Measurements from ENCODE around the gene AJAP1. TPM values are rescaled to one million over a fixed set of nuclear protein-coding genes. Genes with fewer than 3 reads are reported as not detected.

Gene AJAP1
- total and polyA plus RNA-seq, 2 of the 8 experiments (the other 6 are each of a cell fraction or from before 2014, with no cell fraction given): 1.9 to 6.2 TPM

GRCh38 chr1:4626061-4626460 is 28.3 kb upstream of the AJAP1 start:
- no peak for FAIRE-seq

More at GRCh38 chr1:4626061-4626460, 28.3 kb upstream of the AJAP1 start:
- Histone ChIP-seq H3K23ac (ENCODE audit: insufficient read length) (no peak overlapping the region), H2BK20ac (ENCODE audit: low read length) (no peak overlapping the region), H4K20me1 (replicated peaks in 1 of 2; ENCODE audit: control insufficient read depth in 1 of 2, insufficient read depth in 2 of 2, low read length in 2 of 2) (no peaks in the 10 kb centered on the region), H3K79me2 (ENCODE audit: control insufficient read depth in 1 of 2, insufficient read depth in 2 of 2, low read length in 2 of 2) (no peaks in the 10 kb centered on the region), H2AFZ (ENCODE audit: low read length) (no peak overlapping the region), H3K4me3 (ENCODE audit: extremely low read depth in 1 of 4, insufficient read depth in 2 of 4, low read depth in 3 of 4, low read length in 4 of 4) (no peak overlapping the region), H2BK5ac (ENCODE audit: low read depth, low read length) (no peak overlapping the region), H3K27ac (ENCODE audit: low read depth, low read length) (no peak overlapping the region), H3K4me2 (ENCODE audit: insufficient read depth in 1 of 2, low read depth in 2 of 2, low read length in 2 of 2) (no peak overlapping the region), H3K9ac (replicated peaks in 1 of 4; ENCODE audit: extremely low read depth in 1 of 4, low read depth in 3 of 4, low read length in 3 of 4) (no peak overlapping the region), H4K91ac (replicated peaks; ENCODE audit: insufficient read length, low read length) (no peak overlapping the region), H3K4ac (replicated peaks; ENCODE audit: insufficient read length, low read depth, low read length) (no peak overlapping the region), H2BK120ac (replicated peaks; ENCODE audit: low read depth, low read length) (no peak overlapping the region), H3K36me3 (ENCODE audit: control insufficient read depth in 2 of 4, insufficient read depth in 4 of 4, low read length in 3 of 4) (no peaks in the 10 kb centered on the region), H3K9me3 (ENCODE audit: insufficient read depth in 2 of 2, low read depth in 1 of 2, low read length in 1 of 2) (no peaks in the 10 kb centered on the region), H3K14ac (ENCODE audit: insufficient read length) (no peak overlapping the region), H3K56ac (replicated peaks; ENCODE audit: insufficient read length, low read depth, low read length) (no peak overlapping the region), H4K5ac (ENCODE audit: insufficient read length, low read depth, low read length) (no peak overlapping the region), H3K4me1 (replicated peaks in 1 of 4; ENCODE audit: control insufficient read depth in 3 of 4, insufficient read depth in 4 of 4, low read length in 3 of 4) (no peaks in the 10 kb centered on the region; a peak in 1 of 7 replicates), H3K79me1 (ENCODE audit: low read depth, low read length) (no peaks in the 10 kb centered on the region), H2BK15ac (ENCODE audit: low read length) (no peak overlapping the region), H3K23me2 (ENCODE audit: low read depth, low read length) (no peaks in the 10 kb centered on the region), H3K18ac (ENCODE audit: extremely low read depth, low read length) (no peak overlapping the region), H2AK5ac (ENCODE audit: low read depth, low read length) (no peak overlapping the region), H3K27me3 (replicated peaks in 1 of 4; ENCODE audit: control insufficient read depth in 3 of 4, extremely low read depth in 1 of 4, insufficient read depth in 3 of 4, low read length in 3 of 4) (no peaks in the 10 kb centered on the region), H2BK12ac (ENCODE audit: low read depth, low read length) (no peak overlapping the region), H4K8ac (ENCODE audit: extremely low read depth, insufficient read depth, low read length) (no peak overlapping the region)
- CTCF ChIA-PET (ENCODE audit: partially characterized antibody): interaction anchor here (0.7 kb wide), 1 partner anchor 26 kb away, joined by 4 read pairs; no protein-coding TSS in a partner anchor
- POLR2A ChIA-PET (ENCODE audit: partially characterized antibody): no interaction called here
- DNase-seq (ENCODE audit: low read depth in 1 of 2, low spot score in 2 of 2): no peak
- TF ChIP-seq SRF (IDR thresholded peaks at IDR 0.05; ENCODE audit: low read depth, low read length) (no peak), EGR1 (IDR thresholded peaks at IDR 0.05; ENCODE audit: borderline replicate concordance, low read depth, low read length) (no peak), FOSL1 (IDR thresholded peaks at IDR 0.05; ENCODE audit: insufficient read depth, low read depth, low read length) (no peak), JUND (IDR thresholded peaks at IDR 0.05; ENCODE audit: low read length) (no peak), CHD1 (IDR thresholded peaks at IDR 0.05; ENCODE audit: low read depth, low read length) (no peak), NANOG (IDR thresholded peaks at IDR 0.05; ENCODE audit: insufficient read depth, low read depth, low read length, poor library complexity, severe bottlenecking) (no peak), SIX5 (IDR thresholded peaks at IDR 0.05; ENCODE audit: low read depth, low read length) (no peak), SP2 (IDR thresholded peaks at IDR 0.05; ENCODE audit: low read length) (no peak), CHD2 (IDR thresholded peaks at IDR 0.05; ENCODE audit: low read length) (no peak), KDM5A (IDR thresholded peaks at IDR 0.05; ENCODE audit: low read length) (no peak), ZNF274 (IDR thresholded peaks at IDR 0.05; ENCODE audit: borderline replicate concordance, extremely low read depth, low read length) (no peak), KDM1A (IDR thresholded peaks at IDR 0.05; ENCODE audit: borderline replicate concordance, low read length) (no peak), USF2 (IDR thresholded peaks at IDR 0.05; ENCODE audit: low read length) (no peak), MAX (IDR thresholded peaks at IDR 0.05) (no peak), ASH2L (IDR thresholded peaks at IDR 0.05; ENCODE audit: low read length) (no peak)
- 94% methylated on average over 11 of the region's 13 CpGs; no CpG with 5 or more reads in 1 of the 2 experiments for WGBS, 2 experiments (ENCODE audit: extremely low coverage in 1 of 2, insufficient coverage in 1 of 2, insufficient read length in 1 of 2, insufficient replicate concordance in 2 of 2, low coverage in 1 of 2, low lambda C conversion rate in 2 of 2, missing lambda C conversion rate in 1 of 2)

All from H1 (cell line).